Body of pancreas (tissue), 4 donors: ENCODE data around the gene NOXO1. TPM values are rescaled to one million over a fixed set of nuclear protein-coding genes. Genes with fewer than 3 reads are reported as not detected.
"Not testable (repeated sequence)": the region's sequence is repeated elsewhere in the genome, so short reads cannot be mapped to it uniquely, and the experiment has no call there.

Experiments used
- ATAC-seq: fragments of 150-250 bp; one replicate; pipeline ENCODE4 v1.9.1; 2016
- DNase-seq, 4 donors: peaks; one replicate each; pipeline ENCODE4 v3.0.0-alpha.2; 2019
- H3K27ac ChIP-seq, 4 donors: fragments of 200-600 bp; sonication (generic); 1 replicate in 3 of 4; 2 replicates in 1 of 4; pipeline versions ENCODE4 v1.5.1 to v1.6.1; 2016 to 2019; ENCODE audit warnings: mild to moderate bottlenecking in 1 of 4, mixed read lengths in 1 of 4, moderate library complexity in 1 of 4
- H3K27me3 ChIP-seq, 2 donors: fragments of 200-600 bp; sonication (generic); one replicate each; pipeline ENCODE4 v1.6.0; 2016; ENCODE audit warnings: mild to moderate bottlenecking in 1 of 2
- H3K36me3 ChIP-seq, 2 donors: fragments of 200-600 bp; sonication (generic); replicated peaks in 1 of 2; 2 replicates each; pipeline ENCODE4 v1.5.1; 2016; ENCODE audit warnings: low read depth in 2 of 2; ENCODE audit not compliant: insufficient read depth in 1 of 2
- H3K4me1 ChIP-seq: fragments of 200-600 bp; sonication (generic); one replicate; pipeline ENCODE4 v1.6.0; 2016
- H3K4me3 ChIP-seq, 2 donors: fragments of 200-600 bp; sonication (generic); 1 replicate in 1 of 2; 2 replicates in 1 of 2; pipeline ENCODE4 v1.5.1; 2016 to 2019
- H3K9me3 ChIP-seq, 3 donors: fragments of 200-600 bp; sonication (generic); 1 replicate in 2 of 3; 2 replicates in 1 of 3; pipeline ENCODE4 v1.5.1; 2016
- CTCF ChIP-seq, 7 experiments: fragments of 450-650 bp in 4 of 7; fragments of 200-600 bp in 3 of 7; sonication (generic) in 3 of 7; IDR thresholded peaks; one replicate each; pipeline ENCODE4 v1.5.1; 2016 to 2019; ENCODE audit warnings: antibody characterized with exemption in 7 of 7
- POLR2A ChIP-seq, 3 donors: fragments of 450-650 bp; IDR thresholded peaks; one replicate each; pipeline ENCODE4 v1.6.1; 2016; ENCODE audit warnings: antibody characterized with exemption in 3 of 3, mild to moderate bottlenecking in 2 of 3
- WGBS, 2 donors: methylation state at CpG; one replicate each; pipeline ENCODE4 v1.1.5; 2017; 5-methylcytosine and 5-hydroxymethylcytosine counted together
- intact Hi-C: fragments of 100-400 bp; cut with DNase I; formaldehyde crosslinking; loops from one replicate; pipeline ENCODE4 v1.15.1; 2023
- total RNA-seq, 2 donors: library from RNA; depleted of rRNA; stranded (reverse); fragments of >200 nt; gene quantifications; one replicate each; pipeline ENCODE4 v1.1.0, GENCODE V29; 2016

Gene NOXO1
- total RNA-seq, 2 donors from 2014 or later = not detected

GRCh38 chr16:2015117-2015946 lies 34.1 kb upstream of the NOXO1 start:
- Histone ChIP-seq H3K4me1 (peaks cover 15% of the 10 kb centered on the region), H3K27me3 (peaks cover 0 to 5% of the 10 kb centered on the region in 2 donors), H3K9me3 (no peaks in the 10 kb centered on the region), H3K36me3 (no peaks in the 10 kb centered on the region), H3K4me3 (no peak overlapping the region), H3K27ac (no peak overlapping the region)
- WGBS, 2 donors = 79 to 85% methylated on average over 23 to 24 of the region's 24 CpGs
- TF ChIP-seq POLR2A (IDR thresholded peaks at IDR 0.05) (no peak), CTCF (IDR thresholded peaks at IDR 0.05) (no peak)
- ATAC-seq (no peak), DNase-seq (no peak)
- intact Hi-C loops = loop anchor here (5.0 kb wide), 1 partner anchor 127 kb away; no protein-coding TSS in a partner anchor

GRCh38 chr16:2013527-2013926 lies 32.3 kb upstream of the NOXO1 start:
- intact Hi-C loops = no loop called here
- no peaks in the 10 kb centered on the region for H3K27me3 ChIP-seq
- H3K4me3 ChIP-seq = no peak overlapping the region
- no peak for TF ChIP-seq CTCF (IDR thresholded peaks at IDR 0.05)
- no peak for TF ChIP-seq POLR2A (IDR thresholded peaks at IDR 0.05)
- H3K9me3 ChIP-seq = no peaks in the 10 kb centered on the region
- ATAC-seq (no peak), DNase-seq (no peak)
- 83 to 86% methylated on average over 13 to 15 of the region's 15 CpGs for WGBS, 2 donors
- H3K27ac ChIP-seq = no peak overlapping the region
- peaks cover 11% of the 10 kb centered on the region for H3K4me1 ChIP-seq
- H3K36me3 ChIP-seq = no peaks in the 10 kb centered on the region

- 82 to 90% methylated on average over 9 of the region's 9 CpGs for WGBS, 2 donors
- H3K36me3 ChIP-seq, intact Hi-C loops, ATAC-seq, H3K27ac ChIP-seq, H3K4me3 ChIP-seq, H3K9me3 ChIP-seq, H3K27me3 ChIP-seq, DNase-seq: not testable (repeated sequence)
- H3K4me1 ChIP-seq = peaks cover 29% of the 10 kb centered on the region
Observed at GRCh38 chr16:2011726-2012125, 30.5 kb upstream of the NOXO1 start.

- Histone ChIP-seq H3K36me3 (no peaks in the 10 kb centered on the region), H3K4me3 (peak within 1 kb of the TSS; percentile 76 to 95), H3K27me3 (no peaks in the 10 kb centered on the region), H3K4me1 (peaks cover 47% of the 10 kb centered on the region), H3K27ac (peak within 1 kb of the TSS; percentile 89 to 96 (median 92)), H3K9me3 (no peaks in the 10 kb centered on the region)
- WGBS, 2 donors = 2 to 4% methylated on average over 13 to 45 of the region's 52 CpGs
- intact Hi-C loops = no loop called here
- peak in 1 of 7 experiments; percentile 11 for TF ChIP-seq CTCF (IDR thresholded peaks at IDR 0.05)
- peak; percentile 84 to 92 (median 91) for TF ChIP-seq POLR2A (IDR thresholded peaks at IDR 0.05)
- DNase-seq = peak; percentile 82 to 86 (median 84)
- ATAC-seq = peak; percentile 89
Observed at GRCh38 chr16:2009791-2010510, 28.7 kb upstream of the NOXO1 start, which contains the start of gene ZNF598. TSS of gene ZNF598 (minus strand) at chr16:2009821.

GRCh38 chr16:2009164-2009711 lies 28.0 kb upstream of the NOXO1 start:
- peak in 1 of 4 donors; percentile 22 for DNase-seq
- peaks cover 54% of the 10 kb centered on the region for H3K4me1 ChIP-seq
- intact Hi-C loops = no loop called here

More at GRCh38 chr16:2009164-2009711, 28.0 kb upstream of the NOXO1 start:
- Histone ChIP-seq H3K36me3 (no peaks in the 10 kb centered on the region), H3K27me3 (no peaks in the 10 kb centered on the region), H3K9me3 (no peaks in the 10 kb centered on the region), H3K27ac (peak overlapping the region; percentile 89 to 96 (median 92)), H3K4me3 (peak overlapping the region; percentile 76 to 95)
- WGBS, 2 donors = 0% methylated on average over 5 to 48 of the region's 55 CpGs
- ATAC-seq = peak; percentile 15
- TF ChIP-seq CTCF (IDR thresholded peaks at IDR 0.05) = no peak
- TF ChIP-seq POLR2A (IDR thresholded peaks at IDR 0.05) = no peak
